ENCODE data around the gene TIMP4. TPM values are rescaled to one million over a fixed set of nuclear protein-coding genes. Genes with fewer than 3 reads are reported as not detected.

Gene TIMP4
- total RNA-seq, 4 donors from 2014 or later, result 3.7 to 22.3 (median 5.0) TPM

DNA sequence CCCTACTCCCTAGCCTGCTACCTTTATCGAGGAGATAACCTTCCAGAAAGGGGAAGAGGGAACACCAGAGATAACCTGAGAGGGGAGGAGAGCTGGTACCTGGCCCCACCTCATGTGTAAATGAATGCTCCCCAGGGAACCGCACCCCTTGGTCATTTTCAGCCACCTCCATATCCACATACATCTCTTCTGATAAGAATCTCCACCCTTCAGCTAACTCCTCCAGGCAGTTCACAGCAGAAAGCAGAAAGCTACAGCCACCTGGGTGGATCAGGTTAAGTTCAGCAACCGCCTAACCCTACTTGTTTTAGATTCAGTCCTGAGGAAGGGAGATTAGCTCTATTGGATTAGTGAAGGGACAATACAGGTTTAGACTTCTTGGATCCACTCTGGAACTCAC lies 38.0 kb upstream of the TIMP4 start:
- no peaks in the 10 kb centered on the region for H3K27me3 ChIP-seq
- H3K36me3 ChIP-seq, result no peaks in the 10 kb centered on the region
- no peak overlapping the region for H3K27ac ChIP-seq
- TF ChIP-seq, protein P1, sequence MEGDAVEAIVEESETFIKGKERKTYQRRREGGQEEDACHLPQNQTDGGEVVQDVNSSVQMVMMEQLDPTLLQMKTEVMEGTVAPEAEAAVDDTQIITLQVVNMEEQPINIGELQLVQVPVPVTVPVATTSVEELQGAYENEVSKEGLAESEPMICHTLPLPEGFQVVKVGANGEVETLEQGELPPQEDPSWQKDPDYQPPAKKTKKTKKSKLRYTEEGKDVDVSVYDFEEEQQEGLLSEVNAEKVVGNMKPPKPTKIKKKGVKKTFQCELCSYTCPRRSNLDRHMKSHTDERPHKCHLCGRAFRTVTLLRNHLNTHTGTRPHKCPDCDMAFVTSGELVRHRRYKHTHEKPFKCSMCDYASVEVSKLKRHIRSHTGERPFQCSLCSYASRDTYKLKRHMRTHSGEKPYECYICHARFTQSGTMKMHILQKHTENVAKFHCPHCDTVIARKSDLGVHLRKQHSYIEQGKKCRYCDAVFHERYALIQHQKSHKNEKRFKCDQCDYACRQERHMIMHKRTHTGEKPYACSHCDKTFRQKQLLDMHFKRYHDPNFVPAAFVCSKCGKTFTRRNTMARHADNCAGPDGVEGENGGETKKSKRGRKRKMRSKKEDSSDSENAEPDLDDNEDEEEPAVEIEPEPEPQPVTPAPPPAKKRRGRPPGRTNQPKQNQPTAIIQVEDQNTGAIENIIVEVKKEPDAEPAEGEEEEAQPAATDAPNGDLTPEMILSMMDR (IDR thresholded peaks at IDR 0.05), result no peak
- no peak for DNase-seq
- H3K9me3 ChIP-seq, result no peaks in the 10 kb centered on the region
- H3K4me1 ChIP-seq, result peaks cover 0 to 28% (median 2%) of the 10 kb centered on the region in 4 donors
- H3K4me3 ChIP-seq, result no peak overlapping the region

DNA sequence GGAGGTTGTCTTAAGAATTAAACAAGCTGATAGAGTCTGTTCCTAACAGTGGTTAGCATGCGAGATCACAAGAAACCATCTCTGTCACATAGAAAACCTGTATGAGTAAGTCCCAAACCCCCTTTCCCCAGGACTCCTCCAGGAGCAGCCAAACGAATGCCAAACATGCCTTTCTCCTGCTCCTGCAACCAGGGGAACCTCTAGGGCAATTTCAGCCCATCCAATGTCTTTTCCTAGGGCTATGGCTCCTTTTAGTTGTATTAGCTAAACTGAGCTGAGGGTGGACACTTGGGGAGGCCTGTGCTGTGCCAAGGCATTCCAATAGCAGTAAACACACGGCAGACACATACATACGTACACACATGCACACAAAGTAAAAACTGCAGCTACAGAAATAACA lies 36.5 kb upstream of the TIMP4 start:
- TF ChIP-seq POLR2A (IDR thresholded peaks at IDR 0.05), result no peak
- TF ChIP-seq, protein P1 (IDR thresholded peaks at IDR 0.05), result no peak
- H3K9me3 ChIP-seq, result no peaks in the 10 kb centered on the region
- peaks cover 0 to 28% (median 2%) of the 10 kb centered on the region in 4 donors for H3K4me1 ChIP-seq
- no peaks in the 10 kb centered on the region for H3K36me3 ChIP-seq
- DNase-seq, result no peak
- H3K27ac ChIP-seq, result no peak overlapping the region
- H3K4me3 ChIP-seq, result no peak overlapping the region
- no peaks in the 10 kb centered on the region for H3K27me3 ChIP-seq

DNA sequence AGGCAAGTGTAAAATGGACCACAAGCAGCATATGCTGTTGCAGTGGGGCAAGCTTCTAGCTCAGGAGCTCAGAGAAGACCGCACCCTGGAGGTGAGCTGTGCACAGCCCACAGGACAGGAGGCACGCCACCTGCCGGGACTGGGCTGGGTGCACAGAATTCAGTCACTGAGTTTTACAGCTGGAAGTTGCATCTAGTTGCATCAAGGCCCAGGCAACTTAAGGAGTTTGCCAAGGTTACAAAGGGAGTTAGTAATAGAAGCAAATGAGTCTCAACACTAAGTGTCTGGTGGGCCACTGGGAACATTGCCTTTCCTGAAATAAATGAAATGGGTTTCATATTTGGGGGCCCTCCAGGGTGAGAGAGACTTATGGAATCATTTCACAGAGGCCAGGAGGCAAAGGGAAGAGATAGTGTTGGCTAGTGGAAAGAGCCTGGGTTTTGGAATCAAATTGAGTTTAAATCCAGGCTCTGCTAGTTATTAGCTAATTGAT lies 36.0 kb upstream of the TIMP4 start:
- DNase-seq, result peak in 2 of 3 donors; percentile 78 to 80

DNA sequence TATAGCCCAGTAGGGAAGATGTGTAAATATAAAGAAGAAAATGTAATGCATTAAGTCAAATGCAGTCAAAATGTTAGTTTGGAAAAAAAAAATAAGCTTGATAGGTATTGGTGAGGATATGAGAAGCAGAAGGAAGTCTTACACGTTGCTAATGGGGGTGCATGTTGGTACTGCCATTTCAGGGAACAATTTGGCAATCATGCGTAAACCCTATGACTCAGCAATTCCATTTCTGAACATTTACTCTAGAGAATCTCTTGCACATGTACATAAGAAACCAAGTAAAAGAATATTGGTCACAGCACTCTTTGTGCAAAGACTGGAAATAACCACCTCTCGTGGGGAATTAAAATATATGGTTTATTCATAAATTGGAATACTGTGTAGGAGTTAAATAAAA lies 35.5 kb upstream of the TIMP4 start:
- DNase-seq, result no peak
- Histone ChIP-seq H3K27me3 (no peaks in the 10 kb centered on the region), H3K4me1 (peaks cover 0 to 28% (median 2%) of the 10 kb centered on the region in 4 donors), H3K36me3 (no peaks in the 10 kb centered on the region), H3K9me3 (no peaks in the 10 kb centered on the region), H3K27ac (peak overlapping the region in 2 of 4 donors; percentile 67 to 79), H3K4me3 (no peak overlapping the region)
- TF ChIP-seq, protein P1 (IDR thresholded peaks at IDR 0.05), result no peak
- no peak for TF ChIP-seq POLR2A (IDR thresholded peaks at IDR 0.05)

More for the DNA sequence above, 36.0 kb upstream of the TIMP4 start:
- H3K36me3 ChIP-seq, result no peaks in the 10 kb centered on the region
- no peak overlapping the region for H3K4me3 ChIP-seq
- no peaks in the 10 kb centered on the region for H3K9me3 ChIP-seq
- H3K27ac ChIP-seq, result peak overlapping the region in 2 of 4 donors; percentile 67 to 79
- TF ChIP-seq POLR2A (IDR thresholded peaks at IDR 0.05), result no peak
- TF ChIP-seq, protein P1 (IDR thresholded peaks at IDR 0.05), result peak in 4 of 6 experiments; percentile 27 to 79 (median 76)
- peaks cover 0 to 28% (median 2%) of the 10 kb centered on the region in 4 donors for H3K4me1 ChIP-seq
- no peaks in the 10 kb centered on the region for H3K27me3 ChIP-seq

DNA sequence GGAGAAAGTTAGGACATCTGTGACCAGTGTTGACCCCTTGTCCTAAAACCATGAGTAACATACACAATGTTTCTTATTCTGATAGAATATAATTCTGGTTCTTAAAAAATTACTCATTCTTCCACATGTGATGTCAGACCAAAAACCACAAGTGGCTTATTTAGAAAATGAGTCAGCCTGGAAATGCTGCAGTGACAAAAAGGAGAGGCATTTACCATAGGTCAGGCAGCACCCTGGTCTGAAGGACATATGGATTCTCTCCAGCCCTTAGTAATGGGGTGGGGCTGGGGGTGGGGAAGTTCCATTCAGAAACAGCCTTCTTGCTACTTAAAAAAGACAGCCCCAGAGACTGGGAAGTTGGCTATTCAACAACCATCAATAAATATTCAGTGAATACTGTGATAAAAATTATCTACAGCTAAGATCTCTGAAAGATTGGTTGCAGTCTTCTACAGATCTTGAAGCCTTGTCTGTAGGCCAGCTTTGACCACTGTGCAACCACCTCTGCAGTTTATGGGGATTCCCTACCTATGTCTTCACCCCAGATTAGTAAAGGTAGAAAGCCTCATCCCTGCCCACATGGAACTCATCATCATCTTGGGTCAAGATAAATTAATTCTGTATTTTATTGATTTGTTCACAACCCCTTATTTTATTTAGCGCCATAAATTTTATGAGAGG lies 34.9 kb upstream of the TIMP4 start:
- TF ChIP-seq, protein P1 (IDR thresholded peaks at IDR 0.05), result no peak
- no peak for TF ChIP-seq POLR2A (IDR thresholded peaks at IDR 0.05)
- peak in 1 of 3 donors; percentile 79 for DNase-seq
- Histone ChIP-seq H3K4me3 (no peak overlapping the region), H3K9me3 (no peaks in the 10 kb centered on the region), H3K27ac (peak overlapping the region in 3 of 4 donors; percentile 14 to 79 (median 67)), H3K36me3 (no peaks in the 10 kb centered on the region), H3K27me3 (no peaks in the 10 kb centered on the region), H3K4me1 (peaks cover 0 to 28% (median 2%) of the 10 kb centered on the region in 4 donors)
